ENCODE measurements around the gene PRKAR1B.

GRCh38 chr7:607938-608337, 119.1 kb downstream of the PRKAR1B start:
- TF ChIP-seq CTCF (IDR thresholded peaks at IDR 0.05) (no peak), EZH2 (IDR thresholded peaks at IDR 0.05) (no peak)
